A549 (cell line): ENCODE data around the gene ALDH3B2. TPM values are rescaled to one million over a fixed set of nuclear protein-coding genes. Genes with fewer than 3 reads are reported as not detected.

Experiments
- ATAC-seq, 2 experiments: fragments of 200-7000 bp in 1 of 2; fragments of >200 bp in 1 of 2; cut with Nextera tagmentation in 1 of 2; cut with Tn5 transposase in 1 of 2; 3 replicates each; pipeline versions ENCODE4 v1.8.0 to v1.9.1; 2018 to 2020; ENCODE audit warnings: mild to moderate bottlenecking in 1 of 2, moderate library complexity in 1 of 2
- CTCF ChIA-PET: fragments of 300-600 bp; sonication (Branson Sonifier 250); formaldehyde crosslinking; extraction: SDS; loops from one replicate; lab custom pipeline; 2021; ENCODE audit warnings: antibody characterized with exemption, inconsistent platforms; lab: Yijun Ruan, JAX
- POLR2A ChIA-PET: fragments of 350-600 bp; formaldehyde crosslinking; extraction: SDS; loops from one replicate; lab custom pipeline; 2021; ENCODE audit warnings: antibody characterized with exemption, inconsistent platforms; lab: Yijun Ruan, JAX
- DNase-seq, 2 experiments: peaks; one replicate each; pipeline versions ENCODE4 v3.0.0 to v3.0.0-alpha.2; 2011 to 2016; ENCODE audit warnings: low read depth in 1 of 2, low spot score in 1 of 2
- FAIRE-seq: peaks from 2 replicates; lab custom pipeline; 2011; peaks lifted over from hg19 to GRCh38; lab: Jason Lieb, UNC
- H3K27ac ChIP-seq, 2 experiments: fragments of >200 bp; sonication (Bioruptor Twin); formaldehyde crosslinking; 3 replicates each; pipeline ENCODE4 v1.5.1; 2016 to 2017
- H3K4me1 ChIP-seq: fragments of >200 bp; sonication (Bioruptor Twin); formaldehyde crosslinking; 3 replicates; pipeline ENCODE4 v1.6.1; 2016
- H3K4me2 ChIP-seq: fragments of >200 bp; sonication (Bioruptor Twin); formaldehyde crosslinking; 3 replicates; pipeline ENCODE4 v1.6.1; 2016
- H3K4me3 ChIP-seq: fragments of >200 bp; sonication (Bioruptor Twin); formaldehyde crosslinking; 3 replicates; pipeline ENCODE4 v1.5.1; 2016
- H3K9me3 ChIP-seq: fragments of >200 bp; sonication (Bioruptor Twin); formaldehyde crosslinking; 3 replicates; pipeline ENCODE4 v1.6.1; 2016
- CEBPB ChIP-seq, 2 experiments: fragments of >200 bp in 1 of 2; sonication (Bioruptor Twin) in 1 of 2; formaldehyde crosslinking in 1 of 2; IDR thresholded peaks; 2 replicates each; pipeline ENCODE4 v1.6.1; 2012 to 2016
- ESRRA ChIP-seq: fragments of 150-350 bp; IDR thresholded peaks from 2 replicates; pipeline ENCODE4 v1.6.1; 2014; ENCODE audit warnings: mild to moderate bottlenecking, low read length, borderline replicate concordance
- FOSB ChIP-seq: fragments of 250-450 bp; sonication (Bioruptor Pico); IDR thresholded peaks from 2 replicates; pipeline ENCODE4 v1.5.0; 2020; ENCODE audit warnings: mild to moderate bottlenecking, moderate library complexity
- FOSL2 ChIP-seq, 2 experiments: fragments of 450-650 bp in 1 of 2; fragments of >200 bp in 1 of 2; sonication (Bioruptor Twin) in 1 of 2; formaldehyde crosslinking; IDR thresholded peaks; 2 replicates each; pipeline versions ENCODE4 v1.5.0 to v1.6.1; 2016 to 2020; ENCODE audit warnings: mild to moderate bottlenecking in 1 of 2, moderate library complexity in 1 of 2
- FOXS1 ChIP-seq: fragments of 250-450 bp; sonication (Bioruptor Pico); IDR thresholded peaks from 2 replicates; pipeline ENCODE4 v1.5.0; 2020; ENCODE audit warnings: mild to moderate bottlenecking, moderate library complexity
- GATA3 ChIP-seq: IDR thresholded peaks from 2 replicates; pipeline ENCODE4 v1.6.1; 2012; ENCODE audit warnings: borderline replicate concordance
- HEYL ChIP-seq: fragments of 250-450 bp; sonication (Bioruptor Pico); IDR thresholded peaks from 2 replicates; pipeline ENCODE4 v1.8.0; 2021; ENCODE audit warnings: mild to moderate bottlenecking, moderate library complexity
- HMGXB4 ChIP-seq: fragments of 250-450 bp; sonication (Bioruptor Pico); IDR thresholded peaks from 2 replicates; pipeline ENCODE4 v1.5.0; 2021; ENCODE audit warnings: mild to moderate bottlenecking, moderate library complexity, borderline replicate concordance
- HOXA7 ChIP-seq: fragments of 250-450 bp; sonication (Bioruptor Pico); IDR thresholded peaks from 2 replicates; pipeline ENCODE4 v1.5.0; 2020; ENCODE audit warnings: mild to moderate bottlenecking, moderate library complexity
- NFE2L2 ChIP-seq: fragments of 150-350 bp; conservative IDR thresholded peaks from 2 replicates; pipeline ENCODE4 v1.6.1; 2014; ENCODE audit warnings: low read length
- PHF8 ChIP-seq: fragments of 200-600 bp; sonication (generic); IDR thresholded peaks from 2 replicates; pipeline ENCODE4 v1.6.1; 2016; ENCODE audit warnings: low read depth, mild to moderate bottlenecking, antibody characterized with exemption, moderate library complexity, borderline replicate concordance
- POLR2A ChIP-seq: IDR thresholded peaks from 2 replicates; pipeline ENCODE4 v1.6.1; 2012; ENCODE audit warnings: mild to moderate bottlenecking, low read length
- RAD21 ChIP-seq, 2 experiments: fragments of >200 bp in 1 of 2; sonication (Bioruptor Twin) in 1 of 2; formaldehyde crosslinking in 1 of 2; IDR thresholded peaks in 1 of 2; conservative IDR thresholded peaks in 1 of 2; 2 replicates in 1 of 2; 3 replicates in 1 of 2; pipeline ENCODE4 v1.6.1; 2012 to 2018; ENCODE audit warnings: inconsistent platforms in 1 of 2
- RFX5 ChIP-seq: fragments of 450-650 bp; IDR thresholded peaks from 2 replicates; pipeline ENCODE4 v1.7.1; 2014; ENCODE audit warnings: antibody characterized with exemption, mild to moderate bottlenecking, moderate library complexity
- SMC3 ChIP-seq: fragments of >200 bp; sonication (Bioruptor Twin); formaldehyde crosslinking; IDR thresholded peaks from 3 replicates; pipeline ENCODE4 v1.6.1; 2018; ENCODE audit warnings: inconsistent platforms
- TFCP2L1 ChIP-seq: fragments of 250-450 bp; sonication (Bioruptor Pico); IDR thresholded peaks from 2 replicates; pipeline ENCODE4 v1.5.0; 2021; ENCODE audit warnings: mild to moderate bottlenecking
- TP53 ChIP-seq: fragments of 250-450 bp; sonication (Bioruptor Pico); IDR thresholded peaks from 2 replicates; pipeline ENCODE4 v1.5.0; 2021; ENCODE audit warnings: mild to moderate bottlenecking, moderate library complexity
- ZSCAN20 ChIP-seq: fragments of 250-450 bp; sonication (Bioruptor Pico); IDR thresholded peaks from 2 replicates; pipeline ENCODE4 v1.8.0; 2022; ENCODE audit warnings: mild to moderate bottlenecking, moderate library complexity
- WGBS: methylation state at CpG from one replicate; pipeline ENCODE4 v1.1.6; 2017; ENCODE audit errors: missing lambda C conversion rate; 5-methylcytosine and 5-hydroxymethylcytosine counted together
- polyA plus RNA-seq, 4 experiments: library from polyadenylated mRNA; depleted of rRNA in 3 of 4; stranded (reverse); fragments of >200 nt; fragmentation: RNase III in 1 of 4; extraction: RNeasy Plus Mini Kit Qiagen cat#74134 plus additional on column Dnase treatment in 1 of 4; gene quantifications; 2 replicates in 3 of 4; 3 replicates in 1 of 4; pipeline ENCODE4 v1.2.3, GENCODE V29; 2011 to 2017
- TF ChIP-seq, protein P1 (sequence below): IDR thresholded peaks from 2 replicates; pipeline ENCODE4 v1.6.1; 2012; ENCODE audit warnings: low read depth, borderline replicate concordance
- TF ChIP-seq, protein P2 (sequence below): fragments of >200 bp; sonication (Bioruptor Twin); formaldehyde crosslinking; IDR thresholded peaks from 3 replicates; pipeline ENCODE4 v1.5.1; 2016
- TF ChIP-seq, protein P3 (sequence below): fragments of >200 bp; sonication (Bioruptor Twin); formaldehyde crosslinking; IDR thresholded peaks from 3 replicates; pipeline ENCODE4 v1.6.1; 2016

Gene ALDH3B2
- polyA plus RNA-seq, 2 of the 4 experiments (the other 2 are of a cell fraction) = not detected

DNA sequence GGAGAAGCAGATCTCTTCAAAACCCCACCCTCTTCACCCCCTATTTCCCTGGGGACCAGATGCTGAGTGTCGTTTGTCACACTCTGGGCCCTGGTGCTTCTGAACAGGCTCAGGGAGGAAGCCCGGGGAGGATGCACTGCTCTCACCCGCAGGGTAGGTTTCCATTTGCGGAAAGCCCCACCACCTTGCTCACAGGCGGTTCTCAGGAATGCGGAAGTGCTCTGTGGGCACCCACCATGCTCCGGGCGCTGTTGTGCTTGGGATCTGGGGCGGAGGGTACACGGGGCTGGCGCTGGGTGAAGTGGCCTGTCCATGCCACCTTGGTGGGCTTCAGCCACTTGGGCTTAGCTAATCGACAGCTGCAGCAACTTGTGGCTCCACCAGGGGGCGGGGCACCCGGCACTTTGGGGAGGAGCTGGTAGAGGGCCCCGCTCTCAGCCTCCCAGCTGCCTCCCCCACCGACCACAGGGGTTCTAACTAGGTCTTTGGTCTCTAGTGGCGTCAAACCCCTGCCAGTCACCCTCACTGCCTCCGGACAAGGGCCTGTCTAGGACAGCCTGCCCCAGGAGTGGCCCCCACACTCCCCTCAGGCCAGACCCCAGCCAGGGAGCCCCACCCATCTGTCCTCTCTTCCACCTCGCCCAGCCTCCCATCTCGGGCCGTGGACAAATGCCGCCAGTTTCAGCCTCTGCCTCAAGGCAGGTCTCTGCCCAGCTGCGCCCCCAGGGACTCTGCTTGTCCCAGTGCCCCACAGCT is 60.3 kb downstream of the ALDH3B2 start:
- TF ChIP-seq, protein P1, sequence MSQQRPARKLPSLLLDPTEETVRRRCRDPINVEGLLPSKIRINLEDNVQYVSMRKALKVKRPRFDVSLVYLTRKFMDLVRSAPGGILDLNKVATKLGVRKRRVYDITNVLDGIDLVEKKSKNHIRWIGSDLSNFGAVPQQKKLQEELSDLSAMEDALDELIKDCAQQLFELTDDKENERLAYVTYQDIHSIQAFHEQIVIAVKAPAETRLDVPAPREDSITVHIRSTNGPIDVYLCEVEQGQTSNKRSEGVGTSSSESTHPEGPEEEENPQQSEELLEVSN = no peak
- 0 out of 5 replicates have a peak, but pooled peaks of 1 of the 2 experiments have one; percentile 27 for TF ChIP-seq RAD21 (conservative IDR thresholded peaks at IDR 0.05 in 1 of 2, IDR thresholded peaks at IDR 0.05 in 1 of 2)
- TF ChIP-seq NFE2L2 = no peak
- TF ChIP-seq SMC3 = peak; percentile 35; the same call in 1 of the 3 replicates
- TF ChIP-seq, protein P2, sequence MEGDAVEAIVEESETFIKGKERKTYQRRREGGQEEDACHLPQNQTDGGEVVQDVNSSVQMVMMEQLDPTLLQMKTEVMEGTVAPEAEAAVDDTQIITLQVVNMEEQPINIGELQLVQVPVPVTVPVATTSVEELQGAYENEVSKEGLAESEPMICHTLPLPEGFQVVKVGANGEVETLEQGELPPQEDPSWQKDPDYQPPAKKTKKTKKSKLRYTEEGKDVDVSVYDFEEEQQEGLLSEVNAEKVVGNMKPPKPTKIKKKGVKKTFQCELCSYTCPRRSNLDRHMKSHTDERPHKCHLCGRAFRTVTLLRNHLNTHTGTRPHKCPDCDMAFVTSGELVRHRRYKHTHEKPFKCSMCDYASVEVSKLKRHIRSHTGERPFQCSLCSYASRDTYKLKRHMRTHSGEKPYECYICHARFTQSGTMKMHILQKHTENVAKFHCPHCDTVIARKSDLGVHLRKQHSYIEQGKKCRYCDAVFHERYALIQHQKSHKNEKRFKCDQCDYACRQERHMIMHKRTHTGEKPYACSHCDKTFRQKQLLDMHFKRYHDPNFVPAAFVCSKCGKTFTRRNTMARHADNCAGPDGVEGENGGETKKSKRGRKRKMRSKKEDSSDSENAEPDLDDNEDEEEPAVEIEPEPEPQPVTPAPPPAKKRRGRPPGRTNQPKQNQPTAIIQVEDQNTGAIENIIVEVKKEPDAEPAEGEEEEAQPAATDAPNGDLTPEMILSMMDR = peak; percentile 54
- TF ChIP-seq, all 56 proteins: peak for 3
- ChIA-PET POLR2A (interaction anchor here (1.7 kb wide), 1 partner anchor 16 kb away, joined by 9 read pairs; the partner anchor contains the start of gene NUDT8), CTCF (interaction anchor here (0.8 to 10.2 kb wide), 30 partner anchors 8 to 291 kb away, joined by 3 to 181 read pairs (median 4); partner anchors contain the start of genes GSTP1, NUDT8 and PPP1CA)
- 68% methylated on average over 18 of the region's 23 CpGs for WGBS
- Histone ChIP-seq H3K4me2 (no peak overlapping the region), H3K27ac (no peak overlapping the region; a peak in 1 of 6 replicates), H3K4me3 (no peak overlapping the region), H3K9me3 (no peaks in the 10 kb centered on the region), H3K4me1 (no peaks in the 10 kb centered on the region)
- ATAC-seq (peak; percentile 55 to 82; a peak in 5 of 6 replicates), FAIRE-seq (no peak), DNase-seq (peak in 1 of 2 experiments; percentile 46)

DNA sequence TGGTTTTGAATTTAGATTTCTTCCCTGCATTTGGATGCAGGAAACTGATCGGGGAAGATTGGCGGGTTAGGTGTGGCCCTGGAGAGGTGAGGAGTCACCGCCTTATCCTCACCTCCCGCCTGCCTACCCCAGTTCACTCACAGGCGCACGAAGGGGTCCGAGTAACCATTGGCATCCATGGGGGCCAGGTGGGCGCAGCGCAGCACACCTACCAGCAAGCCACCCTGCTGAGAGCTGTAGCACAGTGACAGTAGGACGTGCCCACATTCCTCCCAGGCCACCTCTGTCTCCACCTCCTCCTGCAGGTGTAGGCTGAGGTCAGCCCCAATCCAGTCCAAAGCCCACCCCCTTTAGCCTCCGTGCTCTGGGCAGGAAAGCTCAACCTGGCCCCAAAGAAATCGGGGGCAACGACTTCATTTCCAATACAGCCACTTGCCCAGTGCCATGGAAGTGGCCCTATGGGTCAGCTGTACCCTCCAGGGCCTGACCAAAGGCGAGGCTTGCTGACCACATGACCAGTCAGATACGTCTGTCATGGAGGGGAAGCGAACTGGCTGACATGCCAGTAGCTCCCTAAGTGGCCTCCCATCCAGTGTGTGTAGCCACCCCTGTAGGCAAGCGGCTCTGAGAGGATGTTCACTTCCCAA is 61.0 kb downstream of the ALDH3B2 start:
- Histone ChIP-seq H3K4me1 (no peaks in the 10 kb centered on the region), H3K4me3 (no peak overlapping the region), H3K4me2 (no peak overlapping the region), H3K27ac (no peak overlapping the region), H3K9me3 (no peaks in the 10 kb centered on the region)
- ChIA-PET CTCF (interaction anchor here (0.8 to 10.2 kb wide), 22 partner anchors 9 to 291 kb away, joined by 3 to 181 read pairs (median 4); partner anchors contain the start of genes GSTP1 and NUDT8), POLR2A (interaction anchor here (1.7 kb wide), 1 partner anchor 16 kb away, joined by 9 read pairs; the partner anchor contains the start of gene NUDT8)
- FAIRE-seq (no peak), DNase-seq (no peak)
- WGBS = 85% methylated on average over 17 of the region's 17 CpGs
- TF ChIP-seq HMGXB4 = no peak
- no peak for TF ChIP-seq HOXA7
- TF ChIP-seq, all 56 proteins: peak for 0
- ATAC-seq = no peak

DNA sequence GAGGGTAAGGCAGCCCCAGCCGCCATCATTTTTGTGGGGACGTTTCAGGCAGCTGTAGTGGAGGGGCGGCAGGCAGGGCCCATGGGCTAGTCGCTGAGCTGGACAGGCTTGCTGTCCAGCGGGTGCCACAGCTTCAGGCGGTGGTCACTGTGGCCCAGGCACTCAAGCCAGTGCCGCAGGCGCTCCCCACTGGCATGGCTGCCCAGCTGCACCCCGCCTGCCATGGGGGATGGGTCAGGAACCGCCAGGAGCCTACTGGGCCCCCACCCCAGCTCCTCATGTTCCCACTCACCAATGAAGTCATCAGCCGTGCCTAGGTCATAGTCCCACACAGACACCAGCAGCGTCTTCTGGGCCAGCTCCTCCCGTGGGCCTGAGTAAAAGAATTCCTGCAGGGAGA is 61.7 kb downstream of the ALDH3B2 start:
- 97% methylated on average over 9 of the region's 13 CpGs for WGBS
- no peak overlapping the region for H3K27ac ChIP-seq
- DNase-seq (no peak), FAIRE-seq (no peak), ATAC-seq (no peak)
- ChIA-PET POLR2A (no interaction called here), CTCF (interaction anchor here (0.9 to 10.2 kb wide), 9 partner anchors 16 to 290 kb away, joined by 3 to 181 read pairs (median 5); partner anchors contain the start of genes GSTP1 and NUDT8)
- no peak overlapping the region for H3K4me2 ChIP-seq
- no peaks in the 10 kb centered on the region for H3K9me3 ChIP-seq
- no peak for TF ChIP-seq HEYL (CRISPR knock-in tag)
- TF ChIP-seq FOSB (CRISPR knock-in tag) = no peak
- TF ChIP-seq, protein P2 = no peak
- no peak for TF ChIP-seq TP53 (CRISPR knock-in tag)
- TF ChIP-seq FOXS1 (CRISPR knock-in tag) = no peak
- TF ChIP-seq SMC3 = no peak
- TF ChIP-seq GATA3 = no peak
- no peak for TF ChIP-seq POLR2A
- no peak for TF ChIP-seq RFX5
- TF ChIP-seq, protein P3, sequence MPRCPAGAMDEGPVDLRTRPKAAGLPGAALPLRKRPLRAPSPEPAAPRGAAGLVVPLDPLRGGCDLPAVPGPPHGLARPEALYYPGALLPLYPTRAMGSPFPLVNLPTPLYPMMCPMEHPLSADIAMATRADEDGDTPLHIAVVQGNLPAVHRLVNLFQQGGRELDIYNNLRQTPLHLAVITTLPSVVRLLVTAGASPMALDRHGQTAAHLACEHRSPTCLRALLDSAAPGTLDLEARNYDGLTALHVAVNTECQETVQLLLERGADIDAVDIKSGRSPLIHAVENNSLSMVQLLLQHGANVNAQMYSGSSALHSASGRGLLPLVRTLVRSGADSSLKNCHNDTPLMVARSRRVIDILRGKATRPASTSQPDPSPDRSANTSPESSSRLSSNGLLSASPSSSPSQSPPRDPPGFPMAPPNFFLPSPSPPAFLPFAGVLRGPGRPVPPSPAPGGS = no peak
- TF ChIP-seq ESRRA = no peak
- no peak for TF ChIP-seq CEBPB (IDR thresholded peaks at IDR 0.05)
- TF ChIP-seq ZSCAN20 (CRISPR knock-in tag) = no peak
- no peak for TF ChIP-seq FOSL2 (IDR thresholded peaks at IDR 0.05)
- TF ChIP-seq FOSL2 (CRISPR knock-in tag; IDR thresholded peaks at IDR 0.05) = no peak
- TF ChIP-seq PHF8 = no peak
- no peak for TF ChIP-seq TFCP2L1 (CRISPR knock-in tag)
- peaks cover 5% of the 10 kb centered on the region; the same call in 1 of the 3 replicates for H3K4me1 ChIP-seq
- H3K4me3 ChIP-seq = no peak overlapping the region
